ENCODE data around the gene KSR2.

DNA sequence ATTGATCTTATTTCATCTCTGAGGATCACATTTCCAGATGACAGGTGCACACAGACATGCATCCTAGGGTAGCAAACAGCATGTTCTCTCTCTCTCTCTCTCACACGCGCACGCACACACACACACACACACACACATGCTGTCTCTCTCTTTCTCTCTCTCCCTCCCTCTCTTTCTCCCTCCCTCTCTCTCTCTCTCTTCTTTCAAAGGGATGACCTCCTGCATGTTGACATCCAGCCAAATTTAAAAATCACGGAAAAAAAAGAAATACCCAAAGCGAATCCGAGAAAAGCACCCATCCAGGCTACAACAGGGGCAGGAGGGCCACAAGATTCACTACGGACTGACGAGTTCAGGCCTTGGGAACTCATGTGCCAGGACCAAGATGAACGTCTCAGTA is 2.3 kb downstream of the KSR2 start:
- TF ChIP-seq GATA3 (IDR thresholded peaks at IDR 0.05; ENCODE audit: low read depth, low read length) (no peak), GATA2 (IDR thresholded peaks at IDR 0.05; ENCODE audit: low read depth, low read length) (no peak)
